Astrocyte (in vitro differentiated cells and primary cell): ENCODE results near the gene SIGLEC11. TPM values are rescaled to one million over a fixed set of nuclear protein-coding genes. Genes with fewer than 3 reads are reported as not detected.
"Not testable (repeated sequence)": the region's sequence is repeated elsewhere in the genome, so short reads cannot be mapped to it uniquely, and the experiment has no call there.

Experiments
- DNase-seq: peaks from one replicate; pipeline ENCODE4 v3.0.0-alpha.2; 2010; ENCODE audit warnings: low read depth
- FAIRE-seq: peaks from 2 replicates; lab custom pipeline; 2011; peaks lifted over from hg19 to GRCh38; lab: Jason Lieb, UNC
- H2AFZ ChIP-seq: 2 replicates; pipeline ENCODE4 v1.6.0; 2012; ENCODE audit warnings: low read depth, low read length, inconsistent platforms
- H3K27ac ChIP-seq: 2 replicates; pipeline ENCODE4 v1.5.1; 2011; ENCODE audit warnings: low read depth, low read length, inconsistent platforms
- H3K27me3 ChIP-seq: 2 replicates; pipeline ENCODE4 v1.6.0; 2011; ENCODE audit warnings: low read length, inconsistent platforms; ENCODE audit not compliant: insufficient read depth
- H3K36me3 ChIP-seq: 2 replicates; pipeline ENCODE4 v1.5.1; 2011; ENCODE audit warnings: low read length, inconsistent platforms; ENCODE audit not compliant: insufficient read depth
- H3K4me1 ChIP-seq: 2 replicates; pipeline ENCODE4 v1.5.1; 2011; ENCODE audit warnings: low read length, inconsistent platforms; ENCODE audit not compliant: insufficient read depth
- H3K4me2 ChIP-seq: 2 replicates; pipeline ENCODE4 v1.6.0; 2012; ENCODE audit warnings: low read length, inconsistent platforms
- H3K4me3 ChIP-seq: 2 replicates; pipeline ENCODE4 v1.5.1; 2011; ENCODE audit warnings: low read depth, mild to moderate bottlenecking, low read length, inconsistent platforms; ENCODE audit not compliant: insufficient read depth
- H3K79me2 ChIP-seq: 2 replicates; pipeline ENCODE4 v1.6.0; 2012; ENCODE audit warnings: mild to moderate bottlenecking, low read length, inconsistent platforms; ENCODE audit not compliant: insufficient read depth
- H3K9ac ChIP-seq: 2 replicates; pipeline ENCODE4 v1.6.0; 2012; ENCODE audit warnings: mild to moderate bottlenecking, low read length, inconsistent platforms
- H3K9me3 ChIP-seq: 2 replicates; pipeline ENCODE4 v1.5.1; 2012; ENCODE audit warnings: low read depth, mild to moderate bottlenecking, low read length, inconsistent platforms; ENCODE audit not compliant: insufficient read depth
- H4K20me1 ChIP-seq: 2 replicates; pipeline ENCODE4 v1.6.0; 2012; ENCODE audit warnings: low read length, inconsistent platforms; ENCODE audit not compliant: insufficient read depth
- H3K27ac Mint-ChIP-seq: one replicate; pipeline ENCODE4 v1.8.0; 2021; ENCODE audit warnings: mild to moderate bottlenecking, mixed read lengths; ENCODE audit not compliant: unreplicated experiment
- H3K27me3 Mint-ChIP-seq: one replicate; pipeline ENCODE4 v1.8.0; 2021; ENCODE audit warnings: low read depth, mixed read lengths; ENCODE audit not compliant: unreplicated experiment
- H3K36me3 Mint-ChIP-seq: one replicate; pipeline ENCODE4 v1.8.0; 2021; ENCODE audit warnings: low read depth, mixed read lengths; ENCODE audit not compliant: unreplicated experiment
- H3K4me1 Mint-ChIP-seq: one replicate; pipeline ENCODE4 v1.8.0; 2021; ENCODE audit warnings: low read depth, mixed read lengths; ENCODE audit not compliant: unreplicated experiment
- H3K4me3 Mint-ChIP-seq: one replicate; pipeline ENCODE4 v1.8.0; 2021; ENCODE audit warnings: mild to moderate bottlenecking, moderate library complexity, mixed read lengths; ENCODE audit not compliant: unreplicated experiment
- H3K9me3 Mint-ChIP-seq: one replicate; pipeline ENCODE4 v1.8.0; 2021; ENCODE audit warnings: mild to moderate bottlenecking, mixed read lengths; ENCODE audit not compliant: unreplicated experiment
- EZH2 ChIP-seq: IDR thresholded peaks from 2 replicates; pipeline ENCODE4 v1.6.1; 2012; ENCODE audit warnings: mild to moderate bottlenecking, low read length, inconsistent platforms; ENCODE audit not compliant: insufficient read depth
- total RNA-seq: library from RNA; stranded (reverse); gene quantifications from 2 replicates; pipeline ENCODE4 v1.2.1, GENCODE V29; 2021
- TF ChIP-seq, protein P1 (sequence below): IDR thresholded peaks from 2 replicates; pipeline ENCODE4 v1.5.1; 2011; ENCODE audit warnings: low read depth, mild to moderate bottlenecking, inconsistent platforms, low read length, moderate library complexity; ENCODE audit not compliant: insufficient read depth

The SIGLEC11 gene
- total RNA-seq, 1 donor from 2014 or later: not detected

DNA sequence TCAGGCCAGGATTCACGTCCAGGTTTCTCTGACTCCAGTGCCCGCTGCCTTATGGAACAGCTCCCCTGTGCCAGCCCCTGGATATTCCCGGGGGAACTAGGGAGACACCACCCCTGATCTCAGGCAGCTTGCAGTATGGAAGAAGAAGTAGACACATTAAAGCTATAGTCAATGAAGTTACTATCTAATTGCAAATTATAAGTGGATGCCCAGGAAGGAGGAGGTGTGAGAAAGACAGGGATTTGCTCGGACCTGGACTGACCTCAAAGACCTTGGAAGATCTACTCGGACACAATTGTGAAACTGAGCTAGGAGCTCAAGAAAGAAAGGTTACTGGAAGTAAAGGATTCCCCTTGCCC is 10.4 kb downstream of the SIGLEC11 start:
- H3K4me3 Mint-ChIP-seq: no peak overlapping the region
- Histone ChIP-seq H2AFZ (no peak overlapping the region), H3K27me3 (peaks cover 3% of the 10 kb centered on the region), H3K79me2 (no peaks in the 10 kb centered on the region), H3K4me2 (no peak overlapping the region), H3K36me3 (no peaks in the 10 kb centered on the region), H3K4me3 (no peak overlapping the region), H3K27ac (no peak overlapping the region), H3K9ac (no peak overlapping the region), H3K9me3 (no peaks in the 10 kb centered on the region), H3K4me1 (no peaks in the 10 kb centered on the region), H4K20me1 (no peaks in the 10 kb centered on the region)
- DNase-seq (no peak), FAIRE-seq (no peak)
- H3K36me3 Mint-ChIP-seq: no peaks in the 10 kb centered on the region
- no peaks in the 10 kb centered on the region for H3K4me1 Mint-ChIP-seq
- H3K9me3 Mint-ChIP-seq: peaks cover 9% of the 10 kb centered on the region
- H3K27ac Mint-ChIP-seq: no peak overlapping the region
- TF ChIP-seq EZH2: no peak
- TF ChIP-seq, protein P1, sequence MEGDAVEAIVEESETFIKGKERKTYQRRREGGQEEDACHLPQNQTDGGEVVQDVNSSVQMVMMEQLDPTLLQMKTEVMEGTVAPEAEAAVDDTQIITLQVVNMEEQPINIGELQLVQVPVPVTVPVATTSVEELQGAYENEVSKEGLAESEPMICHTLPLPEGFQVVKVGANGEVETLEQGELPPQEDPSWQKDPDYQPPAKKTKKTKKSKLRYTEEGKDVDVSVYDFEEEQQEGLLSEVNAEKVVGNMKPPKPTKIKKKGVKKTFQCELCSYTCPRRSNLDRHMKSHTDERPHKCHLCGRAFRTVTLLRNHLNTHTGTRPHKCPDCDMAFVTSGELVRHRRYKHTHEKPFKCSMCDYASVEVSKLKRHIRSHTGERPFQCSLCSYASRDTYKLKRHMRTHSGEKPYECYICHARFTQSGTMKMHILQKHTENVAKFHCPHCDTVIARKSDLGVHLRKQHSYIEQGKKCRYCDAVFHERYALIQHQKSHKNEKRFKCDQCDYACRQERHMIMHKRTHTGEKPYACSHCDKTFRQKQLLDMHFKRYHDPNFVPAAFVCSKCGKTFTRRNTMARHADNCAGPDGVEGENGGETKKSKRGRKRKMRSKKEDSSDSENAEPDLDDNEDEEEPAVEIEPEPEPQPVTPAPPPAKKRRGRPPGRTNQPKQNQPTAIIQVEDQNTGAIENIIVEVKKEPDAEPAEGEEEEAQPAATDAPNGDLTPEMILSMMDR: no peak
- H3K27me3 Mint-ChIP-seq: peaks cover 20% of the 10 kb centered on the region

DNA sequence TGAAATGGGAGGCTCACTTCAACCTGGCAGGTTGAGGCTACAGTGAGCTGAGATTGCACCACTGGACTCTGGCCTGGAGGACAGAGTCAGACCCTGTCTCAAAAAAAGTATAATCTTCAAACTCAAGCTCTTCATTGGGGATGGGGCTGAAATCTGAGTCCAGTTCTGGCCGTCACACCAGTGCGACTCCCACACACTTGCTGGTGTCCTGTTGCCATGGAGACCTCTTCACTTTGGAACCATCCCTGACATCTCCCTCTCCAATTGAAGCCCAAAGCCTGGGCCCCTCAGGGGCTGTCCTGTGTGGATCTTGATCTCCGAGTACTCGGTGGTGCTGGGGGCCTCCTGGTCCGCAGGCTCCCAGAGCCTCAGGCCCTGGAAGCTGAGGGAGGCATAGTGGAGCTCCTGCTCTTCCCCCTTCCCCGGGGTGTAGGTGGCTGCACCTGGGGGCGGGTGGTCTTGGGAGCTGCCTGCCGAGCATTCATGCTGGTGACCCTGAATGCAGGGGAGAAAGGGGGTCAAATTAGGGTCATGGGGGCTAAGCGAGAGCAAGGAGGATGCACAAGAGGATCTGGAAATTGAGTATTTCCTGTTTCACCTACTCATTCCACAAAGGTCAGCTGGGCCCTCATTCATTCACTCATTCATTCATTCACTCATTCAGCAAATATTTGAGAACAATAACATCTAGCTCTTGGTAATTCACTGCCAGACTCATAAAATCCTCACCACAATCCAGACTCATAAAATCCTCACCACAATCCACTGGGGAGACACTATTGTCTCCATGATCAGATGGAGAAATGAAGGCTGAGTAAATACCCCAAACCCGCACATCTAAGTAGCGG is 11.0 kb downstream of the SIGLEC11 start:
- Mint-ChIP-seq H3K4me3 (no peak overlapping the region), H3K4me1 (no peaks in the 10 kb centered on the region), H3K36me3 (no peaks in the 10 kb centered on the region), H3K9me3 (peaks cover 9% of the 10 kb centered on the region), H3K27ac (peak overlapping the region; percentile 34), H3K27me3 (peaks cover 20% of the 10 kb centered on the region)
- TF ChIP-seq, protein P1: no peak
- TF ChIP-seq EZH2: no peak
- Histone ChIP-seq H3K27me3 (peaks cover 3% of the 10 kb centered on the region), H2AFZ (no peak overlapping the region), H3K36me3 (no peaks in the 10 kb centered on the region), H3K9ac (no peak overlapping the region), H3K27ac (no peak overlapping the region), H4K20me1 (no peaks in the 10 kb centered on the region), H3K4me3 (no peak overlapping the region), H3K79me2 (no peaks in the 10 kb centered on the region), H3K4me1 (no peaks in the 10 kb centered on the region), H3K9me3 (no peaks in the 10 kb centered on the region), H3K4me2 (no peak overlapping the region)
- FAIRE-seq (no peak), DNase-seq (no peak)

DNA sequence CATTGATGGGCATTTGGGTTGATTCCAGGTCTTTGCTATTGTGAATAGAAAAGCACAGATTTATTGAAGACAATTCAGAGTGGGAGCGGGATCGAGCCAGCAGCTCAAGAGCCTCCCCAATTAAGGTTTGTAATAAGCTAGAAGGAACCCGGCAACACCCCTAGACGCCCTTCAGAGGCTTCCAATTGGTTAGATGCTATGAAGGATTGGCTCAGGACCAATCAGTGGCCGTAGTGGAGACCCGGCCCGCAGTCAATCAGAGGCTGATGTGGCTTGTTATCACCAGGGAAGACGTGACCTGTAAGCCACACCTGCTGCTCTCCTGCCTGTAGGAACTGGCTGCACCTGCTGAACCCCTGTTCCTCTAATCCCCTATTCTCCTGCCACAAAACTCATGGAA is 14.6 kb downstream of the SIGLEC11 start:
- H3K27ac ChIP-seq: no peak overlapping the region
- no peaks in the 10 kb centered on the region for H3K27me3 ChIP-seq
- no peaks in the 10 kb centered on the region for H4K20me1 ChIP-seq
- DNase-seq (no peak), FAIRE-seq (no peak)
- no peak overlapping the region for H3K4me3 Mint-ChIP-seq
- H3K4me1 ChIP-seq: no peaks in the 10 kb centered on the region
- H2AFZ ChIP-seq: no peak overlapping the region
- no peaks in the 10 kb centered on the region for H3K79me2 ChIP-seq
- no peaks in the 10 kb centered on the region for H3K36me3 Mint-ChIP-seq
- no peak overlapping the region for H3K9ac ChIP-seq
- H3K27ac Mint-ChIP-seq: no peak overlapping the region
- peaks cover 6% of the 10 kb centered on the region for H3K9me3 Mint-ChIP-seq
- H3K4me1 Mint-ChIP-seq: no peaks in the 10 kb centered on the region
- no peak for TF ChIP-seq EZH2
- TF ChIP-seq, protein P1: no peak
- peaks cover 20% of the 10 kb centered on the region for H3K27me3 Mint-ChIP-seq
- H3K4me3 ChIP-seq: no peak overlapping the region
- H3K9me3 ChIP-seq: no peaks in the 10 kb centered on the region
- no peaks in the 10 kb centered on the region for H3K36me3 ChIP-seq
- H3K4me2 ChIP-seq: no peak overlapping the region

DNA sequence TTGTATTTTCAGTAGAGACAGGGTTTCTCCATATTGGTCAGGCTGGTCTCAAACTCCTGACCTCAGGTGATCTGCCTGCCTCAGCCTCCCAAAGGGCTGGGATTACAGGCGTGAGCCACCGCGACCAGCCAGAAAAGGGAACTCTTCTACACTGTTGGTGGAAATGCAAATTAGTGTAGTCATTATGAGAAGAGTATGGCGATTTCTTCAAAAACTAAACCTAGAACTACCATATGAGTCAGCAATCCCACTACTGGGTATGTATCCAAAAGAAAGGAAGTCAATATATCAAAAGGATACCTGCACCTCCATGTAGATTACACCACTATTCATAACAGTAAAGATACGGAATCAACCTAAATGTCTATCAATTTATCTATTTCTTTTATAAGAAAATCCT is 16.4 kb downstream of the SIGLEC11 start:
- not testable (repeated sequence) for H3K36me3 ChIP-seq, H3K27ac ChIP-seq, FAIRE-seq, H3K4me2 ChIP-seq, DNase-seq, H3K9me3 ChIP-seq, H3K79me2 ChIP-seq, H3K9me3 Mint-ChIP-seq, H3K27ac Mint-ChIP-seq, H3K4me3 Mint-ChIP-seq, H3K4me1 Mint-ChIP-seq, H2AFZ ChIP-seq, H3K9ac ChIP-seq, H3K27me3 ChIP-seq, H3K4me1 ChIP-seq, H3K36me3 Mint-ChIP-seq, H3K4me3 ChIP-seq, H4K20me1 ChIP-seq
- peaks cover 15% of the 10 kb centered on the region for H3K27me3 Mint-ChIP-seq
